HK-2 (cell line): ENCODE measurements around the gene CHCHD10.

ENCODE experiments used
- DNase-seq: peaks from one replicate; pipeline ENCODE4 v3.0.0-alpha.2; 2018; ENCODE audit not compliant: unreplicated experiment

The CHCHD10 gene

DNA sequence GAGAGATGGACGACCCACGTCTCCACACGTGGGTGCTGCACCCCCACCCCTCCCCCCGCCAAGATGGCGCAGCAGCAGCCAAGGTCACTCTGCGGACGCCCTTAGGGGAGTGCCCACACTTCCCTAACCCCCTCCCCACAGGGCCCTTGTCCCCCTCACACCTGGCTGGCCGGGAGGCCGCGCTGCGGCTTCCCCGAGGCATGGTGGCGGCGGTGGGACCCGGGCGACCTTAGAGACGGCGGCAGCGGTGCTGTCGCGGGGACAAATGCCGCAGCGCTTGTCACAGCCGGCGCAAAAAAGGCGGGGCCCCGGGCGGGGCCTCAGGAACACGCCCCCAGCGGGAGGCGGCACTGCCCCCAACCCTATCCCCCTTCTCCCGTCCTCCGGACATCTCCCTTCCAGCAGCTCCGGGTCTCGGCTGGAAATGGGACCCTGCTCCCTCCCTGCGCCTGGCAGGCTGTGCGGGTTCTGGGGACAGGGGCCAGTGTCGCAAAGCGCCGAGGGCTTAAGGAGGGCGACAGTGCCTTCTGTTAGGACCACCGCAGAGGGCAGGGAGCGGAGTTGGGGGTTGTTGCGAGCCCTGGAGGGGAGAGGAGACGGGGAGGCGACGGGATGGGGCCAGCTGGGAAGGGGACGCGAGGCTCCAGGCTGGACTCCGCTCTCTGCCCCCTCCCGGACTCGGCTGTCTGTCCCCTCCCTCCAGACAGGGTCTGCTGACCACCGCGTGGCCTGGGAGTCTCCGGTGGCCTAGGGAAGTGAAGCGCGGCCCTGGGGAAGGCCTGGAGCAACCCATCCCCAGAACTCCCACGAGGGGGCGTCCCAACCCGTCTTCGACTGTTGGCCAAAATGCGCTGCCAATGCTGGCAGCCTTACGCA is at the start of gene CHCHD10:
CHCHD10 (minus strand) TSS at position 300 of the 876 bp plus-strand sequence; CDS start at position 202, 98 bp downstream.
- DNase-seq, result peak; percentile 69

DNA sequence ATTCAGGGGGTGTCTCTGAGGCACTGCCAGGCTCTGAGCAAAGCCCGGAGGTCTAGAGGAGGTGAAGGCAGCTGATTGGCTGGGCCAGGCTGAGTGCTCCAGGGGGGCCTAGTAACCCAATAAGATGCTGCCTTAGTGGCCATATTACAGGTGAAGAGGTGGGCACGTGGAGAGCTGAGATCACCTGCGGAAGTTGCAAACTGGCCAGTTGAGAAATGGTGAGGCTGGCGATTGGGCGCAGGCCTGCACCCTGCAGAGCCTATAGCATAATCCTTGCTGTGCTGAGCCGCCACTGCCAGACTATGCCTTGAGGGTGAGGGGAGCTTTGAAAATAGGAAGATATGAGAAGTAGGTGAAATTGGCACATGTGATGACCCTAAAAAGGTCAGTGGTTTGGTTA is 49.4 kb upstream of the CHCHD10 start:
- DNase-seq, result no peak

DNA sequence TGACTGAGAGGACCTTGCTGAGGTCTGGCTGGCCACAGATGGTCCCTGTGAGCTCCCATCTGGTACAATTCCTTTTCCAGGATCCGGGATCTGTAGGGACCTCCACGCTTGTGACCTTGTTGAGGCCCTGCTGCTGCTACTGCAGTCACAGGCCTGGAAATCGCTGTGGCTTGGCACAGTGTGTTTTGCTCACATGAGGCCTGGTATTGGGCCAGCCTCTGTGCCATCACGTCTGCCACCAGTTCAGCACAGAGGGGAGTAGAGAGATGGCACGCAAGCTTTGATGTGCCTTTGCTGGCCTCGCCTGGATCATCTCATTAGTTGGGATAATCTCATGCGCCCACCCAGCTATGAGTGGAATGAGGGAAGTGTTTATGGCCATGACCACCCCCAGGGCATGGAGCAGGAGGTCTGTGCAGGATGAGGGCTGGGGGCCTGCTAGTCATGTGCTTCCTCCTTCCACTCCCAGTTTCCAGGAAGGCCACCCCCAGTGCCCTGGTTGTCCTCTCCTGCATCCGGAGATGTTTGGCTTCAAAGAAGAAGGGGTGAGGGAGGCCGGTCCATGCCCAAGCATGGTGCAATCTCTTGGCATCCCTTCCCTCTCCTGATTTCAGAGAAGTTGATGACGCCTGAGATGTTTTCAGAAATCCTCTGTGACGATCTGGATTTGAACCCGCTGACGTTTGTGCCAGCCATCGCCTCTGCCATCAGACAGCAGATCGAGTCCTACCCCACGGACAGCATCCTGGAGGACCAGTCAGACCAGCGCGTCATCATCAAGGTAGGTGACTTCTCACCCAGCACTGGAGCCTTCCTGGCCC is 48.6 kb upstream of the CHCHD10 start:
- DNase-seq, result no peak

DNA sequence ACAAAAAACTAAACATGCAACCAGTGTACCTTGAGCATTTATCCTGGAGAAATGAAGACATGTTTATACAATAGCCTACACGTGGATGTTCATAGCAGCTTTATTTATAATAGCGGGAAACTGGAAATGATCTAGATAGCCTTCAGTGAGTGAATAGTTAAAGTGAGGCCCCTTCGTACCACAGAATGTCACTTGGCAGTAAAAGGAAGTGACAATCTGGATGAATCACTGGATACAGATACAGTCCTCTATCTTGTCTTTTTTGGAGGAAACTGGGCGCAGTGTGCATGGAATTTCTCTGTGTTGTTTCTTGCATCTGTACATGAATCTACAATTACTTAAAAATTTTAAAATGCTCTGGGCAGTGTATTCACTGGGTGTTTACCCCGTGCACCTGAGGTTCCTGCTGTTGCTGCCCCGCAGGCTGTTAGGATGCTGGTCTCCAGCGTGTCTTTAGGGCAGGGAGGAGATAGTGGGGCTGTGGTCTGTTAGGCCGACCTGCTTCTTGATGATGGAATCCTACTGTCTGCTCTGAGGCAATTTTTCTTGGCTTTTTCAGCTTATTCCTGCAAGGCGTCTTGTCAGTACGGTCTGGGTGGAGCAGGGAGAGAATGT is 47.9 kb upstream of the CHCHD10 start:
- DNase-seq, result no peak

DNA sequence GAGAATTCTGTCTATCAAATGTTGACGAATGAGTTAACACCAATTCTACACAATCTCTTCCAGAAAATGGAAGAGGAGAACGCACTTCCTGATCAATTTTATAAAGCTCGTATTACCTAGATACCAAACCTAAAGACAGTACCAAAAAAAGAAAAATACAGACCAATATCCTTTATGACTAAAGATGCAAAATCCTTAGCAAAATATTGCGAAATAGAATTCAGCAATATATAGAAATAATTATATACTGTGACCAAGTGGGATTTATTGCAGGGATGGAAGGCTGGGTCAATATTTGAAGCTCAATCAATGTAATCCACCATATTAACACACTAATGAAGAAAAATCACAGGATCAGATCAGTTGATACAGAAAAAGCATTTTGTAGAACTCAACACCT is 44.6 kb upstream of the CHCHD10 start:
- no peak for DNase-seq

DNA sequence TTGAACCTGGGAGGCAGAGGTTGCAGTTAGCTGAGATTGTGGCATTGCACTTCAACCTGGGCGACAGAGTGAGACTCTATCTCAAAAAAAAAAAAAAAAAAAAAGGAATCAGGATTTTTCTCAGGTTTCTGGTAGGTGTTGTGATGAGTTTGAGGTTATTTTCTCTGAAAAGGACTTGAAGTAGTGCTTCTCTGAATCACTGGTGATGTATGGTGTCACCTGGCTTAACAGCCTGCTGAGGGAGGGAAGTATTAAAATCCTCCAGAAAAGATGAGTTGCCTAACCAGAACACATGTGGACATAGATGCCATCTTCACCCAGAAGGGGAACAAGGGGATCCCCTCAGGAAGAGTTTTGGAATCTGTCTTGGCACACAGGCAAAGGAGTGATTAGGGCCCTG is 39.1 kb upstream of the CHCHD10 start:
- DNase-seq, result no peak

DNA sequence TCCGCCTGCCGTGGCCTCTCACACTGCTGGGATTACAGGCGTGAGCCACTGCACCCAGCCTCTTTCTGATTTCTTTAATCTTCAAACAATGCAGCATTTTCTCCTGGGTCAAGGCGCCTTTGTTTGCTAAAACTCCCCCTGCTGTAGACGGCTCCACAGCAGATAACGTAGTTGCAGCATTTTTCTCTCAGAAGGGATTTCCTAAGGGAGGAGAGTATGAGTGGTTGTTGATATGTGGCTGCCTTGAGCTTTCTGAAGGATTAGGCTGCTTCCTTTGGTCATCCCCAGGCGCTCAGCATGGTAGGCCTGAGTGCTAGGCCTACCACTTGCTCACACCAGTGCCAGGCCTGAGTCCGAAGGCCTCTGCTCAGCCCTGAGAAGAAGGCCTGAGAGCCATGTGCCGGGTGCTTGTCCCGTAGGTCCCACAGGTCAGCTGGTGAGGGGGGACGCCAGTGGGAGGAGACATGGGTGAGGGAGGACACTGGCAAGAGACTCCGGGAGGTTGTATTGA is 37.1 kb upstream of the CHCHD10 start:
- DNase-seq, result no peak

DNA sequence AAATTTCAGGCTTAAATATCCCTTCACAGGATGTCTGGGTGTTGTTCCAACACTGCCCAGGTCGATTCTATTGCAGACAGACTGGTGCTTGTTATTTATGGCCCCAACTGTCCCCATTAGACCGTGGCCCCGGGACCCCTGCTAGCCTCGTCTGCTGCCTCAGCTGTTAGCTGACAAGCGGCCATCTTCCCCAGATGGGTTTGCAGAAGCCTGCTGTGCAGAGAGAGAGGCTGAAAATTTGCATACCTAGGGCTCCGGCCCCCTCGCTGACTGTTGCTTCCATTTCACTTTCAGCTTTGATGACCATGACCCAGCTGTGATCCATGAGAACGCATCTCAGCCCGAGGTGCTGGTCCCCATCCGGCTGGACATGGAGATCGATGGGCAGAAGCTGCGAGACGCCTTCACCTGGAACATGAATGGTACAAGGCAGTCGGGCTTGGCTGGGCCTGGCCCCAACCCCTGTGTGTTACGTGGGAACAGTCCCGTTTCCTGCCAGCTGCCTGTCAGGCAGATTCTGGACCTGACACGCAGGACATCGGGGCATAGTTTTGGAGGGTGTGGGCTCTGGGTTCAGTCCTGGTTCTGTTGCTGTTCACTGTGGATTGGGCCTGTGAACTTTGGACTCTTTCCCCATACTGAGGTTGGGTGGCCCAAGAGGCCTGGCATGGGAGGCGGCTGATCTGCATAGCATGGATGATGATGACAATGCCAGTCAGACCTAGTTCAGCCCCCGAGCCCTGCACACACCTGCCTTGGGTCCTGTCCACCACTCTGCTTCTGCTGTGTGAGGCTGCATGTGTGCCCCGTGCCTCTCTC is 35.4 kb upstream of the CHCHD10 start:
- no peak for DNase-seq

DNA sequence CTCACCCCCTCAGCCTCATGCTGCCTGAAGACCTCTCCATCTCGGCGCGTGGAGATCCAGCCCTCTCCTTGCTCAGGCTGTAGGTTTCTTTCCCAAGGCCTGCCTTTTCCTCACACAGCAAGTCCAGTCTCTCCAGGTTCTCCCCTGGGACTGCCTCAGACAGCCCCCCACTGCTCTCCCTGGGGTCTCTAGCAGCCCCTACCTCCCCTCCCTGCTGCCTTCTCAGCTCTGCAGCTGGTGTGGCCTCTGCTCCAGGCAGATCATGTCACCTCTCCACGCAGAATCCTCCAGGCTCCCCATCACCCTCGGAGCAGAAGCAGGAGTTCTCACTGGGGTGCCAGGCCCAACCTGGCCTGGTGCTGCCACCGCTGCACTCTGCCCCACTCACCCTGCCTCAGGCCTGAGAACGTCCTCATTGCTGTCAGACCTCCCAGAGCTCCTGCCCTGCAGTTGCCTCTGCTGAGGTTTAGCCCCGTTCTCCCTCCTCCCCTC is 34.2 kb upstream of the CHCHD10 start:
- DNase-seq, result no peak

DNA sequence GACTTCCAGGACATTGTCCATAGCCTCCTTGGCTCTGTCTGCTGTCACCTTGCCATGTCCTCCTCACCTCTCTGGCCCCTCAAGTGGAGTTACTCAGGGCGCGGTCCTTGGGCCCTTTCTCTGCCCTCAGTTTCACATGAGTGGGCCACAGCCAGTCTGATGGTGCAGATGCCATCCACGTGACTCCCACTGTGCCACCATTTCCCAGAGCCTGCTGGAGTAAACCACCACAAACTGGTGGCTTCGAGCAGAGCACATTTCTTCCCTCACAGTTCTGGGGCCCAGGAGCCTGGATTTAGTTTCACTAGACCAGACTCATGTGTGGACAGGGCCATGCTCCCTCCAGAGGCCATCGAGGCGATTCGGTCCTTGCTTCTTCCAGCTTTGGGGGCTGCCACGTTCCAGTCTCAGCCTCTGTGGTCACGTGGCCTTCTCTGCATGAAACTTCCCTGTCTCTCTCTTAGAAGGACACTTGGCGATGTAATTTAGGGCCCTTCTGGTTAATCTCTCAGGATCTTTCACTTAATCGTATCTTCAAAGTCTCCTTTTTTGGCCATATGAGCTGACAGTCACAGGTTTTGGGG is 33.6 kb upstream of the CHCHD10 start:
- DNase-seq, result no peak

DNA sequence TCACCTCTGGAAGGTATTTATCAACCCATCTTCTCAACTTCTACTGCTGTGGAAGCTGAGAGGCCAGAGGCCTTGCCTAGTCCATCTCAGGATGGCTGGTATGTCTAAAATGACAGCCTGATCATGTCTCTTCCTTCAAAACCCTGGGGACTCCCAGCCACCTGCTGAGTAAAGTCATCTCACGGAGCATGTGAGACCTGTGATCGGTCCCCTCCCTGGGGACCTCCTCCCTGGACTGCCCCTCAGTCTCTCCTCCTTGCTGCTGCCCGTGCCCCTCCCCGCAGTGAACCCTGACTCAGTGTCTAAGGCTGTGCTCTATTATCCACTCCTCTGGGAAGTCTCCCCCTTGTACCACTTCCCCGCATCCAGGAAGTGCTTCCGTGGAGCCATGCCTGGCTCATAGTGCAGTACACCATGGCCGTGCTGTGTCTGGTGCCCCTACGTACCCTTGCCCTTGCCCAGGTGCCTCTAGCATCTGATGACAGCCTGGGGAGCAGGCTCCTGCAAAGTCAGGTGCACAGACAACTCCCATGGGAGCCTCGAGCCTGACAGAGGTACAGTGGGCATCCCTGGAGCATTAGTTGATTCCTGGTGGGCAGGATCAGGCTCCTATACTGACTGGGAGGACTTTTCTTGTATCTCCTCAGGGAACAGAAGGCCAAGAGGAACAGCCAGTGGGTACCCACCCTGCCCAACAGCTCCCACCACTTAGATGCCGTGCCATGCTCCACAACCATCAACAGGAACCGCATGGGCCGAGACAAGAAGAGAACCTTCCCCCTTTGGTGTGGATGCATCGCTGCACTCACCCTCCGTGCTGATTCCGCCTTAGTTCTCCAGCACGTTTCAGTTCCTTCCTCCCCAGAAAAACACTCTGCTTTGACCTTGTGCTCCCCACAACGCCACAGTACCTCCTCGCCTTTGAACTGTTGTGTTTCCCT is 32.8 kb upstream of the CHCHD10 start:
- no peak for DNase-seq

DNA sequence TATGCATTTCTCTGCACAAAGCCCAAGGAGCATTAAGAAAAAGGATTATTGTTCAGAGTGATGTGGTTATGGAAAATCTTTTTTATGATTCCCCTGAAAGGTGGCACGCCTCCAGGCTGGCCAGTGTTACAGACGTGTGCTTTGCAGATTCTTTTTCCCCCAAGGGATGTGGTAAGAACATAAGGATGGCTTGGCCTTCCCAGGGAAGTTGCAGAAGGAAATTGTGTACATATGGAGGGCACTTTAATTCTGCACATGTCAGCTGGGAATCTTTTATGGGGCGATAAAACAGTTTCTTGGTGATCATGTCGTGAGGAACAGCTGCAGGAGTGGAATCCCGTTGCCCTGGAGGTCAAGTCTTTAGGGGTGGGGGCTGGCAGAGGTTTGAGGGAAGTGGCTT is 28.7 kb upstream of the CHCHD10 start:
- DNase-seq, result no peak

DNA sequence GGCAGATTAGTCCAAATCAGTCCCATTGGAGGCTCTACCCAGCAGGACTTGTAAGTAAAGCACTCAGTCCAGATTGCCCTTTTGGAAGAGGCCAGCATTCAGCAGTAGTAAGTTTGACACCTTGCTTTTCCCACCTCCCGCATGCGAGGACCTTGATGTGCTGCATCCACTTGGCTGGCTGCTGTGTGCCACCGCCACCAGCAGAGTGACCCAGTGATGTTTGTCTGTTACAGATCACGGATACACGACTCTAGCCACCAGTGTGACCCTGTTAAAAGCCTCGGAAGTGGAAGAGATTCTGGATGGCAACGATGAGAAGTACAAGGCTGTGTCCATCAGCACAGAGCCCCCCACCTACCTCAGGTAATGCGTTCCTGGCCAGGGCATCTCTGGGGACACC is 25.6 kb upstream of the CHCHD10 start:
- DNase-seq, result no peak

DNA sequence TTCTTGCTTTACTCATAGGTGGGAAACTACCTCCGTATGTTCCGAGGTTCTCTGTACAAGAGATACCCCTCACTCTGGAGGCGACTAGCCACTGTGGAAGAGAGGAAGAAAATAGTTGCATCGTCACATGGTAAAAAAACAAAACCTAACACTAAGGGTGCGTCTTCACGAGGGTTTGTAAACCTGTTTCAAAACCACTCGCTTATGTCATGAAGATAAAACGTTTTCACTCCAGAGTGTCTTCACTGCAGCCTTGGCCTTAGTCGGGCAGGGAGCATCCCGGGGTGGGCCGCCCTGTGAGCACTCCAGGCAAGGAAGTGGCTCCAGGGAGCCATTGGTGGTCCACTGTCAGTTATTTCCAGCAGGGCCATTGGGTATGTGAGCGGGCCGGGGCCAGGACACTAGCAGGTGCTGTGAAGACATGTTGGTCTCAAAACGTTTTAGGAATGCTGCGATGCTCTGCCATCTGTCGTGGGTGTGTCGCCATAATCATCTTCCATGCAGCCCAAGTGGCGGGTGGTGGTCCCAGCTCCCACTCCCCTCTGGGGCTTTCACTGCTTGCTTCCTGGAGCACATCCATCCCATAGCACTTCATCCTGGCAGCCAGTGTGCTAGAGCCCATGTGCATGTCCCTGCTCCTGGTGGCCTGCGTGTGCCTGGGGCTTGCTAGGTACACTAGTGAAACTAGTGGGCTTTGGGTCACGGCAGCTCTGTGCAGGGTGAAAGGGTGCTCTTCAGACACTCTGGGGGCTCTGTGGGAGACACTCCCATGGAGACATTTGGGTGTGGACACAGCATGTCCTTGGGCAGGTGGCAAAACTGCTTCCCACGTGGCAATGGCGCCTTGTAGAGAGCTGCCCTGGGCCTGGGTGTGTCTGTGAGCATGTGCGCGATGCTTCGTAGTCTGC is 24.2 kb upstream of the CHCHD10 start:
- no peak for DNase-seq

DNA sequence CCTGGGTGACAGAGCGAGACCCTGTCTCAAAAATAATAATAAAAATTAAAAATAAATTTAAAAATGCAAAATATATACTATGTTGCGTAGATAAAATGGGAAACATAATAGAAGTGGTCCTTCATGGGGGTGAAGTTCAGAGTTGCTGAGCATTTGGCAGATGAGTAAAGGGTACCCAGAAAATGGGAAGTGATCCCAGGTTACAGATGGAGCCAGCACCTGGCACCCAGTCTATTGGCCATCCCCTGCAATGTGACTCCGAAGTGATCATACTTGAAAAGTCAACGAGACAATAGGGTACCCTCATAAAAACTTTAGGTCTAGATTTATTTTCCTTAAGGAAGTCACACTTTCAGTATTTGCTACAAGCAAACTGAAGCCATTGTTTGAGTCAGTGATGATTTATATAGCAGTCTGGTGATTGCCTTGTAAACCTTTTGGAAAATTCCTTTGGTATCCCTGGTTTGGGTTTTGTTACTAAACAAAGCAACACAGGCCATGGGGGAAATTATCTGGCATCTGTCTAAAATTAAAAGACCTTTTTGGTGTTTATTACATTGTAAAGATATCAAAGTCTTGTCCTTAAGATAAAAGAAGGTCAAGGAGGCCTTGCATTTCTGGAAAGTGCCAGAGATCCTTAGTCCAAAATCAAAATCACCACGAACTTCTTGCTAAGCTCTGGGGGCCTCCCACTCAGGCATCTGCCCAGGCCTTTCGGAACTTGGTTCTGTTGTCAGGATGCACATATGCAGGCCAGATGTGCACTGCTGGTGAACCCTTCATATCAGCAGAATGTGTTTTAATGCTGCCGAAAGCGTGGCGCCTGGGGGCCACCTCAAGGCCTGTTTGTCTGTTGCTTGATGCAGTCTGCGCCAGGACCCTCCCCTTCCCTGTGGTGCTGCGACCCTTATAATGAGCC is 23.3 kb upstream of the CHCHD10 start:
- no peak for DNase-seq

DNA sequence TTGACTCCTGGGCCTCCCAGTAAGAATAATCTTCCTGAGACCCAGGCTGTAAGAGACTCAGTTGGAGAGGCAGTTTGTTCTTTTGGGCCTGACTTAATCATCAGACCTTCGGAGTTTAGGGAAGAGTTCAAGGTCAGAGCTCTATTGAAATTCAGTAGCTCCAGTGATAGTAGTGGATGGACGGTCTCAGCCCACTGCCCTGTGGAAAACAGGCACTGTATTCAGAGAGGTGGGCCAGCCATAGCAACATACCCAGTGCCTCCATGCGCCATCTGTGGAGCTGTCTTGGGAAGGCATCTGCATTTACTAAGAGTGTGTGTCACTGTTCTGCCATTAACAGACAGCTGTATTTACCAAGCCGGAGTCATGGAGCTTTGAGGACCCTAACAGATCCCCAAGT is 21.9 kb upstream of the CHCHD10 start:
- DNase-seq, result no peak

DNA sequence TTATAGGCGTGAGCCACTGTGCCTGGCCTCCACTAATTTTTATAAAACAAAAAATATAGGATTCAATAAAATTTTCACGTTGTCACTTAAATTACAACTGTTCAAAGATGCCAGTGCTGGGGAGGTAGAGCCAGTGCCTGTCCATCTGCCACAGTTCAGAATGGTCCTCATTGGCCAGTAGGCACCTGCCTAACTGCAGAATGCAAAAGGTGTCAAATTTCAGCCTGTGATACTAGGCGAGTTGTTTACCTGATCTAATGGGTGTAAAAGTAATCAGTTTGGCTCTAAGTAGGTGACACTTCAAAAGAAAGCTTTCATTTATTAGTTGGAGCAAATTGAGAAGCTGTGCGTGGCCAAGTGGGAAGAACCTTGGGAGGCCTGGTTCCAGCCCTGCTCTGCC is 21.3 kb upstream of the CHCHD10 start:
- DNase-seq, result no peak

DNA sequence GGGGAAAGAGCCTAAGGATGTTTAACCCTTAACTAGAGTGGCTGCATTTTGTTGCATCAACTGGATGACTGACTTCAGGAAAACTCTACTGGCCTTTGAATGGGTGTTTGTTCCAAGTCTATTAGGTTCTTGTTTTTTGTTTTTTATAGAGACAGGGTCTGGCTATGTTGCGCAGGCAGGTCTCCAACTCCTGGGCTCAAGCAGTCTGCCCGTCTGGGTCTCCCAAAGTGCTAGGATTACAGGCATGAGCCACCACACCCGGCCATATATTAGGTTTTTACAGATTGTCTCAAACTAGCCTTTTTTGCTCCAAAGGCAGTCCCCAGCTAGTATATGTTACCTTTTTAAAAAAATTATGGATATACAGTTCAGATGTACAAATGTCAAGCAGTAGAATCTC is 20.1 kb upstream of the CHCHD10 start:
- DNase-seq, result no peak
